HCT116 (cell line): Measurements from ENCODE around the gene DHX32. TPM values are rescaled to one million over a fixed set of nuclear protein-coding genes. Genes with fewer than 3 reads are reported as not detected.

Experiments used
- ATAC-seq: fragments of 200-7000 bp; cut with Tn5 transposase; 2 replicates; pipeline ENCODE4 v1.9.1; 2020; ENCODE audit warnings: mild to moderate bottlenecking, moderate library complexity
- BruUV-seq: library from RNA; stranded (reverse); fragments of 400-500 nt; replicated peaks from 2 replicates; lab custom pipeline; 2021; lab: Mats Ljungman, UMichigan
- CTCF ChIA-PET: fragments of 300-600 bp; sonication (Branson Sonifier 250); formaldehyde crosslinking; loops from one replicate; lab custom pipeline; 2021; ENCODE audit warnings: antibody characterized with exemption; lab: Charles Lee
- POLR2A ChIA-PET: fragments of 300-600, 350-600 bp; sonication (Branson Sonifier 250); formaldehyde crosslinking; loops from one replicate; lab custom pipeline; 2021; ENCODE audit warnings: antibody characterized with exemption; lab: Charles Lee
- RAD21 ChIA-PET, 2 experiments: fragments of 300-600 bp; sonication (Branson Sonifier 250); formaldehyde crosslinking; loops; one replicate each; lab custom pipeline; 2023; ENCODE audit warnings: low total read pairs in 2 of 2; ENCODE audit not compliant: uncharacterized antibody in 2 of 2, unreplicated experiment in 2 of 2, low non-redundant PET in 1 of 2; lab: Charles Lee
- DNase-seq: peaks from one replicate; pipeline ENCODE4 v3.0.0-alpha.2; 2010; ENCODE audit warnings: low read depth, low spot score
- H2AFZ ChIP-seq: fragments of 200-600 bp; shearing (Covaris generic), sonication (generic); 2 replicates; pipeline ENCODE4 v1.6.1; 2017; ENCODE audit warnings: low read depth, mixed run types, mixed read lengths, antibody characterized with exemption, low read length; ENCODE audit not compliant: poor library complexity, severe bottlenecking
- H3K27ac ChIP-seq: 2 replicates; pipeline ENCODE4 v1.5.1; 2012; ENCODE audit warnings: low read depth, low read length
- H3K27me3 ChIP-seq: fragments of 200-600 bp; sonication (generic); 2 replicates; pipeline ENCODE4 v1.6.1; 2016; ENCODE audit warnings: mixed run types, low read length, mixed read lengths; ENCODE audit not compliant: insufficient read depth
- H3K36me3 ChIP-seq, 2 experiments: fragments of 200-500 bp in 1 of 2; fragments of 200-600 bp in 1 of 2; sonication (Bioruptor generic) in 1 of 2; sonication (generic) in 1 of 2; 2 replicates each; pipeline versions ENCODE4 v1.5.1 to v1.6.1; 2014 to 2016; ENCODE audit warnings: low read length in 2 of 2, inconsistent platforms in 1 of 2, mixed read lengths in 1 of 2, mixed run types in 1 of 2; ENCODE audit not compliant: insufficient read depth in 2 of 2, control insufficient read depth in 1 of 2
- H3K4me1 ChIP-seq, 2 experiments: fragments of 200-600 bp in 1 of 2; sonication (generic) in 1 of 2; 2 replicates each; pipeline versions ENCODE4 v1.5.1 to v1.6.1; 2012 to 2017; ENCODE audit warnings: low read length in 2 of 2, inconsistent platforms in 1 of 2, mild to moderate bottlenecking in 1 of 2, mixed read lengths in 1 of 2, mixed run types in 1 of 2, moderate library complexity in 1 of 2; ENCODE audit not compliant: insufficient read depth in 2 of 2, control insufficient read depth in 1 of 2
- H3K4me2 ChIP-seq: fragments of 200-600 bp; sonication (generic); 2 replicates; pipeline ENCODE4 v1.6.1; 2017; ENCODE audit warnings: mixed run types, low read length, mixed read lengths
- H3K4me3 ChIP-seq, 2 experiments: fragments of 200-600 bp in 1 of 2; sonication (generic) in 1 of 2; replicated peaks in 1 of 2; 2 replicates each; pipeline ENCODE4 v1.5.1; 2011 to 2016; ENCODE audit warnings: low read length in 2 of 2, control low read depth in 1 of 2, low read depth in 1 of 2, mild to moderate bottlenecking in 1 of 2, mixed read lengths in 1 of 2, mixed run types in 1 of 2
- H3K79me2 ChIP-seq: fragments of 200-600 bp; sonication (generic); 2 replicates; pipeline ENCODE4 v1.6.1; 2017; ENCODE audit warnings: mild to moderate bottlenecking, mixed run types, low read length, moderate library complexity, mixed read lengths; ENCODE audit not compliant: insufficient read depth
- H3K9ac ChIP-seq: fragments of 200-600 bp; sonication (generic); 2 replicates; pipeline ENCODE4 v1.6.1; 2016; ENCODE audit warnings: low read length, mixed read lengths
- H3K9me2 ChIP-seq: fragments of 200-600 bp; sonication (generic), shearing (Covaris generic); 2 replicates; pipeline ENCODE4 v1.6.1; 2017; ENCODE audit warnings: mixed run types, mild to moderate bottlenecking, moderate library complexity; ENCODE audit not compliant: insufficient read depth
- H3K9me3 ChIP-seq, 2 experiments: fragments of 200-500 bp in 1 of 2; fragments of 200-600 bp in 1 of 2; sonication (Bioruptor generic) in 1 of 2; sonication (generic) in 1 of 2; 2 replicates each; pipeline ENCODE4 v1.6.1; 2014 to 2017; ENCODE audit warnings: low read length in 2 of 2, mixed read lengths in 2 of 2, inconsistent platforms in 1 of 2, low read depth in 1 of 2, mild to moderate bottlenecking in 1 of 2, mixed run types in 1 of 2, moderate library complexity in 1 of 2; ENCODE audit not compliant: control insufficient read depth in 1 of 2, insufficient read depth in 1 of 2
- H4K20me1 ChIP-seq: fragments of 200-600 bp; sonication (generic), shearing (Covaris generic); 2 replicates; pipeline ENCODE4 v1.6.1; 2017; ENCODE audit warnings: mixed run types, mild to moderate bottlenecking, moderate library complexity; ENCODE audit not compliant: insufficient read depth
- ATF3 ChIP-seq: IDR thresholded peaks from 2 replicates; pipeline ENCODE4 v1.6.1; 2012
- CBX3 ChIP-seq: IDR thresholded peaks from 2 replicates; pipeline ENCODE4 v1.6.1; 2012; ENCODE audit warnings: low read depth
- CEBPB ChIP-seq: IDR thresholded peaks from 2 replicates; pipeline ENCODE4 v1.6.1; 2012; ENCODE audit warnings: low read depth
- EGR1 ChIP-seq: IDR thresholded peaks from 2 replicates; pipeline ENCODE4 v1.6.1; 2012; ENCODE audit warnings: low read depth
- EZH2 ChIP-seq: fragments of 200-600 bp; sonication (generic); IDR thresholded peaks from 2 replicates; pipeline ENCODE4 v1.6.1; 2017; ENCODE audit warnings: antibody characterized with exemption, mixed run types
- FOSL1 ChIP-seq: IDR thresholded peaks from 2 replicates; pipeline ENCODE4 v1.6.1; 2012; ENCODE audit warnings: low read depth
- JUND ChIP-seq: IDR thresholded peaks from 2 replicates; pipeline ENCODE4 v1.6.1; 2012
- MAX ChIP-seq: IDR thresholded peaks from 2 replicates; pipeline ENCODE4 v1.6.1; 2012
- RAD21 ChIP-seq: IDR thresholded peaks from 2 replicates; pipeline ENCODE4 v1.6.1; 2012; ENCODE audit warnings: low read depth, mild to moderate bottlenecking
- REST ChIP-seq: IDR thresholded peaks from 2 replicates; pipeline ENCODE4 v1.6.1; 2012; ENCODE audit warnings: low read depth
- SIN3A ChIP-seq: IDR thresholded peaks from 2 replicates; pipeline ENCODE4 v1.6.1; 2012; ENCODE audit warnings: low read depth
- SP1 ChIP-seq: IDR thresholded peaks from 2 replicates; pipeline ENCODE4 v1.6.1; 2012; ENCODE audit warnings: low read depth
- TCF7L2 ChIP-seq: IDR thresholded peaks from 2 replicates; pipeline ENCODE4 v1.7.0; 2011; ENCODE audit warnings: borderline replicate concordance, inconsistent platforms; ENCODE audit not compliant: insufficient read depth, insufficient read length; ENCODE audit errors: extremely low read depth
- YY1 ChIP-seq: IDR thresholded peaks from 2 replicates; pipeline ENCODE4 v1.6.1; 2011; ENCODE audit warnings: low read length, low read depth, moderate library complexity, mild to moderate bottlenecking; ENCODE audit not compliant: insufficient replicate concordance; ENCODE audit errors: extremely low read depth
- ZBTB33 ChIP-seq: IDR thresholded peaks from 2 replicates; pipeline ENCODE4 v1.6.1; 2011; ENCODE audit warnings: mild to moderate bottlenecking, low read length, moderate library complexity; ENCODE audit not compliant: insufficient replicate concordance; ENCODE audit errors: extremely low read depth
- intact Hi-C: fragments of 100-400 bp; cut with micrococcal nuclease; formaldehyde crosslinking; loops from 2 replicates; pipeline ENCODE4 v1.10.0; 2022
- total RNA-seq: library from RNA; stranded (reverse); gene quantifications from one replicate; pipeline ENCODE4 v1.2.1, GENCODE V29; 2021; ENCODE audit not compliant: unreplicated experiment

DHX32 gene
- total RNA-seq, 1 experiment from 2014 or later: 50.9 TPM

- TF ChIP-seq YY1: peak; percentile 63
- peak; percentile 63 for TF ChIP-seq SIN3A
- TF ChIP-seq SP1: peak; percentile 93
- TF ChIP-seq JUND: peak; percentile 96
- TF ChIP-seq EGR1: no peak
- TF ChIP-seq FOSL1: peak; percentile 99
- no peak for TF ChIP-seq REST
- TF ChIP-seq EZH2: no peak
- TF ChIP-seq RAD21: peak; percentile 33; the same call in 1 of the 2 replicates
- peak; percentile 93 for TF ChIP-seq CBX3
These were observed 1.9 kb downstream of the DHX32 start (continued) for GRCh38 chr10:125878957-125879835.

- H3K4me1 ChIP-seq: no peaks in the 10 kb centered on the region
- no TSS peak for BruUV-seq
- no peaks in the 10 kb centered on the region for H3K9me2 ChIP-seq
- no peak for DNase-seq
- intact Hi-C loops: no loop called here
- peaks cover 0 to 5% of the 10 kb centered on the region in 2 experiments; a peak in 1 of 4 replicates for H3K9me3 ChIP-seq
- H2AFZ ChIP-seq: no peak overlapping the region
- H3K27me3 ChIP-seq: no peaks in the 10 kb centered on the region
- no peak overlapping the region for H3K4me2 ChIP-seq
- no peaks in the 10 kb centered on the region for H4K20me1 ChIP-seq
- RAD21 ChIA-PET: no interaction called here
- H3K9ac ChIP-seq: no peak overlapping the region
- peaks cover 0 to 10% of the 10 kb centered on the region in 2 experiments; a peak in 3 of 4 replicates for H3K36me3 ChIP-seq
- POLR2A ChIA-PET: no interaction called here
- CTCF ChIA-PET: no interaction called here
- H3K27ac ChIP-seq: no peak overlapping the region
- ATAC-seq: no peak
- no peaks in the 10 kb centered on the region for H3K79me2 ChIP-seq
- H3K4me3 ChIP-seq: no peak overlapping the region
- no peak for TF ChIP-seq MAX
- no peak for TF ChIP-seq REST
- no peak for TF ChIP-seq CEBPB
- TF ChIP-seq CBX3: no peak
- no peak for TF ChIP-seq FOSL1
- TF ChIP-seq TCF7L2: no peak
- no peak for TF ChIP-seq ZBTB33
- no peak for TF ChIP-seq ATF3
These were observed 9.8 kb downstream of the DHX32 start for GRCh38 chr10:125871338-125871737.
